ENCODE data around the gene CROCC2.

The CROCC2 gene

DNA sequence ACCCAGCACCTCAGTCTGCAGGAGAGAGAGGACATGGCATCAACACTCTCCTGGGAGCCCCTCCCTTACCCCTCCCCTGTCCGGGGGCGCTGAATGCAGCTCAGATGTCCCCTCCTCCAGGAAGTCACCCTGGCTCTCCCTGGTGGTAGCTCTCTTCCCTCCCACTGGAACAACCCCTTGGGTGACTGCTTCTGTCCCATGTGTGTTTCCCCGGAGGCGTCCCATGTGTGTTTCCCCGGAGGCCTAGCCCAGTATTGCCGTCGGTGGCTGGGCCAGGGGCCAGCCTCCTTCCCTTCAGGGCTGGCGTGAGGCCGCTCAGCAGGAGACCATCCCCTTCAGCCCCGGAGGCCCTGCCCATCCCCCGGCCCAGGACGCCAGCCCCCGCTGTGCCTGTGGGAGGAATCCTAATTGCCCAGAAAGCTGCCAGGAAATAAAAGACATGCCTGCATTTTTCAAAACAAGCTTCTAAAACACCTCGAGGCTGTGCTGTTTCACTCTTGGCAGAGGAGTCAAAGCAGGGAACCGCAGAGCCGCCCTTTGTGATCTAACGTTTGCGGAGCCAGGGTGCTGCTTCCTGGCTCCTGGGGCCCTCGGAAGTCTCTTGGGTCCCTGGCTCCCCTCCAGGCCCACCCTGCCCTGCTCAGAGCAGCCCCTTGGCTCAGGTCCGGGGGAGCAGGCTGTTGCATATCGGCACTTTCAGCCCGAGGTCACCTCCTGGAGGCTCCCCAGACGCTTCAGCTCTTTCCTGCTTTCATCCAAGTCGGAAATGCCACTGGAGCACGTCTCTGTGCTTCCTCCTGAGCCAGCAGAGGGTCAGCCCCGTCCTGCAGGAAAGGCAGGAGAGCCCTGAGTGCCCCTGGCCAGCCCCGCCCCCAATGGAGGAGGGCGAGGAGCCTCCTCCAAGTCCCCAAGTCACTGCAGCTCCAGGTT lies 103.7 kb downstream of the CROCC2 start:
- H3K27ac Mint-ChIP-seq: no peak overlapping the region
- peak overlapping the region; percentile 51 for H3K4me3 Mint-ChIP-seq
- H3K4me1 Mint-ChIP-seq (ENCODE audit: low read depth): peaks cover 17% of the 10 kb centered on the region
- H3K36me3 Mint-ChIP-seq (ENCODE audit: low read depth): no peaks in the 10 kb centered on the region
- peaks cover 42% of the 10 kb centered on the region for H3K27me3 Mint-ChIP-seq
- intact Hi-C loops (cut with micrococcal nuclease): no loop called here
- H3K9me3 Mint-ChIP-seq: peaks cover 13% of the 10 kb centered on the region

DNA sequence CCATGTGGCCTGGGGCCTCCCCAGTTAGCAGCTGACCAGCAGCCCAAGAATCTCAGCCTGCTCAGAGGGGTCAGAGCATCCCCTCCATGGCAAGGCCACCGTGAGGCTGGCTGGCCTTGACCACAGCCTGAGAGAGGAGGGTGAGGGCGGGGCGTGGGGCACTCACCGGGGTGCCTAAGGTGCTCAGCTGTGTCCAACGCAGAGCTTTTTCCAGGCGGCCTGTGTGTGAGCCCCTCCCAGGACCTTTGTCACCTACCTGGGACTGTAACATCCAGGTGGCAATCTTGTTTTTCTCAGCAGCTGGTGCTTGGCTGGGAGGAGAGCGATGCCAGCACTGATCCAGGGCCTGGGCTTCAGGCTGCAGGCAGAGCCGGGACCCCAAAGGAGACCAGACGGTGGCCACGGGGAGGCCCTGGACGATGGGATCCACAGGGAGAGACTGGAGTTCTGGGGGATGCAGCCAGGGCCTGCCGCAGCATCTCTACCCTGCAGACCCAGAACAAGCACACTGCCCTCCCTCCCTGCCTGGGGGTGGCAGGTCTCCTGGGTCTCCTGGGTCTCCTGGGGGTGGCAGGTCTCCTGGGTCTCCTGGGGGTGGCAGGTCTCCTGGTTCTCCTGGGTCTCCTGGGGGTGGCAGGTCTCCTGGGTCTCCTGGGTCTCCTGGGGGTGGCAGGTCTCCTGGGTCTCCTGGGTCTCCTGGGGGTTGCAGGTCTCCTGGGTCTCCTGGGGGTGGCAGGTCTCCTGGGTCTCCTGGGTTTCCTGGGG lies 104.6 kb downstream of the CROCC2 start:
- intact Hi-C loops (cut with micrococcal nuclease): no loop called here
- no peaks in the 10 kb centered on the region for H3K36me3 Mint-ChIP-seq (ENCODE audit: low read depth)
- H3K9me3 Mint-ChIP-seq: peaks cover 7% of the 10 kb centered on the region
- no peak overlapping the region for H3K4me3 Mint-ChIP-seq
- peaks cover 17% of the 10 kb centered on the region for H3K4me1 Mint-ChIP-seq (ENCODE audit: low read depth)
- peaks cover 36% of the 10 kb centered on the region for H3K27me3 Mint-ChIP-seq
- H3K27ac Mint-ChIP-seq: no peak overlapping the region

DNA sequence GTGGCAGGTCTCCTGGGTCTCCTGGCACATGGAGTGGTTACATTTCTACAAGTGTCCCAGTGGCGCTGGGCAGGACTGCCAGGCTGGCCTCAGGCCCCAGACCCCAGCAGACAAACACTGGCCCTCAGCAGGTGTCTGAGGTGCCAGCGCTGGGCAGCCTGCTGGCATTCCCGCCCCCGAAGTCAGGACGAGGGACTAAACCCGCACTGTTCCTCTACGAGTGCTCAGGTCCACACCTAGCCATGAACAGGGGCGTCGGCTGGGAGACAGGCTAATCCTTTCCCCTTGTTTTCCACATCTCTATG lies 105.1 kb downstream of the CROCC2 start:
- intact Hi-C loops (cut with micrococcal nuclease): no loop called here
- no peak overlapping the region for H3K4me3 Mint-ChIP-seq
- peaks cover 32% of the 10 kb centered on the region for H3K27me3 Mint-ChIP-seq
- H3K27ac Mint-ChIP-seq: no peak overlapping the region
- peaks cover 2% of the 10 kb centered on the region for H3K9me3 Mint-ChIP-seq
- H3K4me1 Mint-ChIP-seq (ENCODE audit: low read depth): peaks cover 17% of the 10 kb centered on the region
- no peaks in the 10 kb centered on the region for H3K36me3 Mint-ChIP-seq (ENCODE audit: low read depth)

DNA sequence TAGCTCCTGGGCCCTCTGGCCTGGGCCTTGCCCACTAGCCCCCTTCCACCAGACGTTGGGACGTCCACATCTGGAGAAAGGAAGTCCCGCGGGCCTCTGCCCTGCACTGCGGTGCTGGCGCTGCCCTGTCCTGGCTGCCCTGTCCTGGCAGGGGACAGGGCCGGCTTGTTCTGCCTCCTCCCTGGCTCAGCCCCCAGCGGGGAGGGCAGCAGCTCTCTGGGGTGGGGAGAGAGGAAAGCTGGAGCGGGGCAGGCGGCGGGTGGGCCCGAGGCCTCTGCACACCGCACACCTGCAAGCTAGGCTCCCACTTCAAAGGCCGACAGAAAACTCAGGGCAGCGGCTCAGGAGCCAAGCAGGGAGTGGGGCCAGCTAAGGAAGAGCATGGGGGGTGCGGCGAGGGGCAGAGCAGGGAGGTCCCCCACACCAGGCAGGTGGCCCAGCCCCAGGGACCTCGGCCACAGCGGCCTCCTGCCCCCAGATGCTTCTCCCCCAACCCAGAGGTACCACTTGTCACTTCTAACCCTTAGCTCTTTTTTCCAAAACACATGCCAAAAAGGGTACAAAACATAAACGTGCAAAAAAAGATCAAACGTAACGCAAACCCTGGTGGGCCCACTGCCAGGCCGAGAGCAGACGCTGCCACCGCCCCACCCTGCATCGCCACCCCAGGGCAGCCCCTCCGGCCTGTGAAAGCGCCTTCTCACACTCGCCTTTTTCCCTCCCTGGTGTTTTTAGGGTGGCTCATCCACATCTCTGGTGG lies 105.8 kb downstream of the CROCC2 start:
- intact Hi-C loops (cut with micrococcal nuclease): no loop called here
- Mint-ChIP-seq H3K27ac (no peak overlapping the region), H3K9me3 (no peaks in the 10 kb centered on the region), H3K4me1 (ENCODE audit: low read depth) (peaks cover 17% of the 10 kb centered on the region), H3K27me3 (peaks cover 28% of the 10 kb centered on the region), H3K4me3 (no peak overlapping the region), H3K36me3 (ENCODE audit: low read depth) (no peaks in the 10 kb centered on the region)

DNA sequence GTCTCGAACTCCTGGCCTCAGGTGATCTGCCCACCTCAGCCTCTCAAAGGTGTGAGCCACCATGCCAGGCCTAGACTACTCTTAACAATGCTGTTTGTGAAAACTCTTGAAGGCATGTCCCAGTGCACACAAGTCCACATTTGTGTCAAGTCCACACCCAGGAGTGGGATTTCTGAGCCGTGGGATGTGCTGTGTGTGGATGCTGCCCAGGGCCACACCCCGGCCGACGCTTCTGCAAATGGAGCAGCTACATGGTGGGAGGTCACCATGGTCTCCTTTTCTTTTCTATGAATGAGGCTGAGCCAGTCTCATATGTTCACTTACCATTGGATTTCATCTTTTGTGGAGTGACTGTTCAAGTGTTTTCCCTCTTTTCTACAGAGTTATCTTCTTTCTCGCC lies 108.1 kb downstream of the CROCC2 start:
- peaks cover 14% of the 10 kb centered on the region for H3K4me1 Mint-ChIP-seq (ENCODE audit: low read depth)
- no peaks in the 10 kb centered on the region for H3K9me3 Mint-ChIP-seq
- H3K36me3 Mint-ChIP-seq (ENCODE audit: low read depth): no peaks in the 10 kb centered on the region
- intact Hi-C loops (cut with micrococcal nuclease): no loop called here
- peaks cover 16% of the 10 kb centered on the region for H3K27me3 Mint-ChIP-seq
- no peak overlapping the region for H3K4me3 Mint-ChIP-seq
- H3K27ac Mint-ChIP-seq: no peak overlapping the region

DNA sequence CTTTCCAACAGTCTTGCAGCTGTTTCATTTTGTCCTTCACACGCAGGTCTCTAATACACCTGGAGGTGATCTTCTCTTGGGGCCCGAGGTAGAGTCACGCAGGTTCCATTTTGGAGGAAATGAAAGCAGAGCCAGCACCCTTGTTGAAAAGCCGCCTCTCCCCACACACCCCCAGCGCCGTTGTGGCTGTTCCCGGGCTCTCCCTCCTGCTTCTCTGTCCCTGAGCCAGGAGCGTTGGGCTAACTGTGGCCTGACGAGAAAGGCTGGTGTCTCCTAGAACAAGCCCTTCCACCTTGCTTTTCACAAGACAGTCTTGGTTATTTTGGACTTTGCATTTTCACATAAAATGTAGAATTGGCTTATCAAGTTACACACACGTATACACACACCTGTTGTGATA lies 108.6 kb downstream of the CROCC2 start:
- intact Hi-C loops (cut with micrococcal nuclease): no loop called here
- peaks cover 10% of the 10 kb centered on the region for H3K27me3 Mint-ChIP-seq
- no peaks in the 10 kb centered on the region for H3K9me3 Mint-ChIP-seq
- no peak overlapping the region for H3K4me3 Mint-ChIP-seq
- H3K36me3 Mint-ChIP-seq (ENCODE audit: low read depth): no peaks in the 10 kb centered on the region
- no peak overlapping the region for H3K27ac Mint-ChIP-seq
- H3K4me1 Mint-ChIP-seq (ENCODE audit: low read depth): peaks cover 9% of the 10 kb centered on the region

DNA sequence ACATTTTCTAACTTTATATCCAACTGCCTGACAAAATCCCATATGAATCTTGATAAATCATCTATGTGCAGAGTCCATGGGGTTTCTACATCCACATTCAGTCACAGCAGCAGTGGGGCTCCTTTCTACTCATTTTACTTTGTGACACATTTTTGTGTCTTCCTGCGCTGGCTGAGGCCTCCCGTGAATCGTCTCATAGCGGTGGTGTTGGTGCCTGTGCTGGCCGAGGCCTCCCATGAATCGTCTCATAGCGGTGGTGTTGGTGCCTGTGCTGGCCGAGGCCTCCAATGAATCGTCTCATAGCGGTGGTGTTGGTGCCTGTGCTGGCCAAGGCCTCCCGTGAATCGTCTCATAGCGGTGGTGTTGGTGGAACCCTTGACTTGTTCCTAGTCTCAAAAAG lies 109.3 kb downstream of the CROCC2 start:
- intact Hi-C loops (cut with micrococcal nuclease): no loop called here
- Mint-ChIP-seq H3K9me3 (no peaks in the 10 kb centered on the region), H3K4me3 (no peak overlapping the region), H3K36me3 (ENCODE audit: low read depth) (no peaks in the 10 kb centered on the region), H3K27me3 (peaks cover 3% of the 10 kb centered on the region), H3K27ac (no peak overlapping the region), H3K4me1 (ENCODE audit: low read depth) (peaks cover 2% of the 10 kb centered on the region)

DNA sequence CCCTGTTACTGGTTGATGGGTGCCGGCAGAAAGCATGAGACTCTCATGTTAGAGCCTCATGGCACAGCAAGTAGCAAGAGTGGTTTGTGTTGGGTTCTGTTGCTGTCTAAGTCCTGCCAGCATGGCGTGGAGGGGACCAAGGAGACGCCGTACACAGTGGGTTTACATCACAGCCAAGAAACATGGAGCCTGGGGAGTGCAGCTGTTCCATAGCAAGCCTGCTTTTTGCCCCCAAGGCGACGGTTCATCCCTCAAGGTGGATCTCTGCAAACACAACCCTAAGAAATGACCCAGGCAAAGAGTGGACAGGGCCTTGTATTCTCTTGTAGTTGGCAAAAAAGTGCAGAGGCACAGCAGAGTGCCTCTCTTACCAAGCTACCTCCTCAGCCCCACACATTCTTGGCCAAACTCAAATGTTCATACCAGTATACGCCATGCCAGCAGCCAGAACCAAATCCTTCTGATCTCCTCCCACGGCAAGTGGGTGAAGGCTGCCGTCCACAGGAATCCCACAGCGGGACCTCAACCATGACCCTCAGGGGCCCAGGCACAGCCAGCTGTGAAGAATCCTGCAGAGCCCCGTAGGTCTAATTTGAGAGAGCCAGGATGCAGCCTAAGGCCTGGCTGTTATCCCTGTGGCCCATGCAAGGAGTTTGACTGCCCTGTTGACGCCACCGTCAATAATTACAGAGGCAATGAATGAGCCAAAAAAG lies 111.2 kb downstream of the CROCC2 start:
- intact Hi-C loops (cut with micrococcal nuclease): no loop called here
- H3K27ac Mint-ChIP-seq: no peak overlapping the region
- H3K9me3 Mint-ChIP-seq: no peaks in the 10 kb centered on the region
- no peaks in the 10 kb centered on the region for H3K4me1 Mint-ChIP-seq (ENCODE audit: low read depth)
- no peaks in the 10 kb centered on the region for H3K27me3 Mint-ChIP-seq
- no peak overlapping the region for H3K4me3 Mint-ChIP-seq
- no peaks in the 10 kb centered on the region for H3K36me3 Mint-ChIP-seq (ENCODE audit: low read depth)

DNA sequence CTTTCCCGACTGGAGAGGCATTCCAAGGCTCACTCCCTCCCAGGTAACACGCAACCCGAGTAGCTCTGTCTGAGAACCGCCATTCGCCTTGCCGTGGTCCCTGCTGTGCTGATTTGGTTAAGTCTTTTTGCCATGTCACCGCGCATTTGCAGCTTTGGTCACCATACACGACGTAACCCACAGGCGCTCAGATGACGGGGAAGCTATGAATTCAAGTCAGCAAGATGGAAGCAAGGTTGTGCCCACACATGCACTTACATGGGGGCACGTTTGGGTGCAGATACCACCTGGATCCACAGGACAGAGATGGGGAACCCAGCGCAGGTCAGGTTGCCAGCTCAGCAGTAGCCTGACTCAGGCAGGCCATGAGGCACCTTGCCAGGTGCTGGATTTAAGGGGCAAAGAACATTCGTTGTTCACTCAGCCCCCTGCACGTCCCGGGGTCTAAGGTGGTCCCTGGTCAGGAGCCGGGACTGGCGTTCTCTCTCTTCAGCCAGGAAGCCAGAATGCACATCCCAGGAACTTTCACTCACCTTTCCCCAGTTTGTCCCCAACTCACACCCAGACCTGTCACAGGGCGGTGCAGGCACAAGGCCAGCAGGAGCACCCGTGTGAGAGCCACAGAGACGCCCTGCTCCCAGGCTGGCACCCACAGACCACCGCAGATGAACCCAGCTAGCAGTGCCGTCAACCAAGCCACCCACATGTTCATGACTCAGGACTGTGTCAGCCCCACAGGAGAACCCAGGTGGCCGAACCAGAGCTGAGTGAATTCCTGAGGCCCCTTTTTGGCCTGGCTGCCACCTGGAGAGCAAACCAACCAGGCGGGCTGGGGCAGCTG lies 112.1 kb downstream of the CROCC2 start:
- intact Hi-C loops (cut with micrococcal nuclease): no loop called here
- Mint-ChIP-seq H3K27ac (no peak overlapping the region), H3K27me3 (no peaks in the 10 kb centered on the region), H3K4me3 (no peak overlapping the region), H3K4me1 (ENCODE audit: low read depth) (no peaks in the 10 kb centered on the region), H3K9me3 (no peaks in the 10 kb centered on the region), H3K36me3 (ENCODE audit: low read depth) (no peaks in the 10 kb centered on the region)

DNA sequence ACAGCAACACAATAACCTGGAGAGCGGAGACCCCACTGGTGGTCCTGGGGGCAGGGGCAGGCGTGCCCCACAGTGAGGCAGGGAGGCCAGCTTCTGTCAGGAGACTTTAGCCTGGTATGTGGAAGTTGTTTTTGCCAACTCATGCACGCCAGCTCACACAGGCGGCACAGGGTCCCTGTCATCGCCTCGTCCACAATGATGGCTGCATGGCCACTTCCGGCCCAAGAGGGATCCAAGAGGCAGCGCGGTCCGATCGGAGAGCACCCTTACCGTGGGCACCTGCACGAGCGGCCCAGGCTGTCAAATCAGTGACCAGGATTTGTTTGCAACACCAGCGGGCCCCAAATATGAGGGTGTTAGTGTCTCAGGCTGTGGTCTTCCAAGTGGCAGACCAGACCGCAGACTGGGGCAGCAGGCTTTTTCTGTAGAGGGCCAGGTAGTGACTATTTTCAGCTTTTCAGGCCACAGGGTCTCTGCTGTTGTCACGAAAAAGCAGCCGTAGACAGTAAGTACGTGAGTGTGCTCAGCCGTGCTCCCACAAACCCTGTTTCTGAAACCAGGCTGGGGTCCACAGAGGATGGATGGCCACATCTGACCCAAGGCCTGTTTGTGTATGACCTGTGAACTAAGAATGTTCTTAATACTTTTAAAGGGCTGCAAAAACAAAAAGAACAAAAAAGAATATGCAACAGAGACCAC lies 113.5 kb downstream of the CROCC2 start:
- Mint-ChIP-seq H3K4me3 (no peak overlapping the region), H3K27ac (no peak overlapping the region)

DNA sequence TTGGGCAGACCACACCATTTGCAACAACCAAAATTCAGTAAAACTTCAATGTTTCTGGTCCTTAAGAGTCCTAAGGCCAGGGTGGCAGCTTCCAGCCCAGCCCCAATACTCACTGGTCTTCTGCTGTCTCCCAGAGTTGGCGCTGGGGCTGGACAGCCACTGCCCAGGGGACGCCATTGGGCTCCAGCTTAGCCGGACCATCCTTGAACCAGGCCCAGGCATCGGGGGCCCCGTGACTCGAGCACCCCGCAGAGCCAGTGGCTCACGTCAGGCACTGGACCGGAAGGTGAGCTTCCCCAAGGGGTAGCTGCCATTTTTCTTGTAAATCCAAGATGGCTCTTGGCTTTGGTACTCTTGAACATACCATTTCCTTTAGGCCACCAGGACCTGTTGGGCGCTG lies 114.1 kb downstream of the CROCC2 start:
- no peaks in the 10 kb centered on the region for H3K4me1 Mint-ChIP-seq (ENCODE audit: low read depth)
- H3K36me3 Mint-ChIP-seq (ENCODE audit: low read depth): no peaks in the 10 kb centered on the region
- intact Hi-C loops (cut with micrococcal nuclease): no loop called here
- no peak overlapping the region for H3K4me3 Mint-ChIP-seq
- no peak overlapping the region for H3K27ac Mint-ChIP-seq
- no peaks in the 10 kb centered on the region for H3K27me3 Mint-ChIP-seq
- peaks cover 7% of the 10 kb centered on the region for H3K9me3 Mint-ChIP-seq

More for the DNA sequence above, 113.5 kb downstream of the CROCC2 start:
- Mint-ChIP-seq H3K36me3 (ENCODE audit: low read depth) (no peaks in the 10 kb centered on the region), H3K27me3 (no peaks in the 10 kb centered on the region), H3K4me1 (ENCODE audit: low read depth) (no peaks in the 10 kb centered on the region), H3K9me3 (peaks cover under 1% of the 10 kb centered on the region)
- intact Hi-C loops (cut with micrococcal nuclease): no loop called here

DNA sequence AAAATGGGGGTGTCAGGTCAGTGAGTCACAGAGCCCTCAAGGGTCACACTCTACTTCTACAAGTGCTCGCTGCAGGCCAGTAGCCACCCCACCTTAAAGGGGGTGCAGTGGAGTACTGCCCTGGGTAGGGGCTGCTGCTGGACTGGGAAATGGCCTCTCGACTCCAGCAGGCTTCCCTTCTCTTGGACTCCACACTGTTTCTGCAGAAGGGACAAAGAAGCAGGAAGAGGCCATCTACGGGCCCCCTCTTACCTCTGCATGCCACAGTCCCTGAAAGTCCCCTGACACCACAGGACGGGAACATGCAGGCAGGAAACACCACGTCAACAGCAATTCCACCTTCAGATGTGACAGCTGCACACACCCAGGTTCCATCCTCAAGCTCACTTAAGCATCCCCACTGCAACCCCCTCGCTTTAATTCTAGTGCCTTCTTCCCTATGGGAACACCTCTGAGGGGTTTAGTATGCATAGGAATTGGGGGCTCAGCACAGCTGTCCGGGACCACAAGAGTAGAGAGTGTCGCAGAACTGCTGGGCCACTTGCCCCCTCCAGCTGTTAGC lies 114.6 kb downstream of the CROCC2 start:
- Mint-ChIP-seq H3K9me3 (peaks cover 12% of the 10 kb centered on the region), H3K36me3 (ENCODE audit: low read depth) (no peaks in the 10 kb centered on the region), H3K4me1 (ENCODE audit: low read depth) (no peaks in the 10 kb centered on the region), H3K27me3 (no peaks in the 10 kb centered on the region), H3K4me3 (no peak overlapping the region), H3K27ac (no peak overlapping the region)
- intact Hi-C loops (cut with micrococcal nuclease): no loop called here
